GM21381 (cell line): Measurements from ENCODE around the gene NHLRC2.
"Not testable (repeated sequence)": the region's sequence is repeated elsewhere in the genome, so short reads cannot be mapped to it uniquely, and the experiment has no call there.

Experiments used
- ATAC-seq: cut with Tn5 transposase; IDR thresholded peaks from one replicate; pipeline ENCODE4 v1.9.1; 2021; ENCODE audit warnings: mild to moderate bottlenecking, moderate library complexity; ENCODE audit not compliant: unreplicated experiment

NHLRC2 gene

GRCh38 chr10:113939212-113939860 is 84.9 kb downstream of the NHLRC2 start:
- no peak for ATAC-seq

GRCh38 chr10:113941140-113941539 is 86.7 kb downstream of the NHLRC2 start:
- ATAC-seq, result no peak

DNA sequence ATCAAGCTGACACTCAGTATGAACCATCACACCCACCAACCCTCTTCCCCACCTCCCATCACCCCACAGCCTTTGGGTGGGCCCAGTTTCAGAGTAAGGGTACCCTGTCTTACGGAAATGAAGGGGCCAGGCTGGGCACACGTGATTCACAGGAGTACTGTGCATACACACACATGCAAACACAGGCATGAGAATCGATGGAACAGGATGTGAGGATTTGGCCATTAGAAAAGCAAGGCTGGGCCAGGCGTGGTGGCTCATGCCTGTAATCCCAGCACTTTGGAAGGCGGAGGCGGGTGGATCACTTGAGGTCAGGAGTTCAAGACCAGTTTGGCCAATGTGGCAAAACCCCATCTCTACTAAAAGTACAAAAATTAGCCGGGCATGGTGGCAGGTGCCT is 88.7 kb downstream of the NHLRC2 start:
- not testable (repeated sequence) for ATAC-seq

DNA sequence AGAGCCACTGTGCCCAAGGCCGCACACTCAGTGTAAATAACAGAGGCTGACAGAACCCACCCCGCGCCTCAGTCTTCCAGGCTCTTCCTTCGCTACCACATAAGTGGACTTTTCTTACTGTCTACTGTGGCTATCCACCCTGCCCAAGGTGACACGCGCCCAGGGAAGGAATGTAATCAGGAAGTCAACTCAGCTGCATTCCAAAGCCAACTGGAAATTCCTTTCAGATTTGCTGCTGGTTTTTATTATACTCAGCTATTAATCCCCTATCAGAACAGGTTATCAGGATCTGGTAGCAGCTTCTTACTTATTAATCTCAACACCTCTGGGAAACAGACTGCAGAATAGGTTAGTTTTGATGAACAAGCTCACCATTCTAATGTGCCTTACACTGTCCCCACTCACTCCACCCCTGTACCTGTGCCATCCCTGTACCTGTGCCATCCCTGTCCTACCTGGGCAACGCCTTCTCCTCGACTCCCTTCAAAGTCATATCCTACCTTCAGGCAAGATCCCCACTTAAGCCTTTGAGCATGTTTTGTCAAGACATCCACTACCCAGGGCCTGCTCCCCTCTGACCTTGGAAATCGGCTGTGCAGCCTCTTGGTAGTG is 90.7 kb downstream of the NHLRC2 start:
- no peak for ATAC-seq

- ATAC-seq, result no peak
These were observed 91.2 kb downstream of the NHLRC2 start for GRCh38 chr10:113945687-113946085.

DNA sequence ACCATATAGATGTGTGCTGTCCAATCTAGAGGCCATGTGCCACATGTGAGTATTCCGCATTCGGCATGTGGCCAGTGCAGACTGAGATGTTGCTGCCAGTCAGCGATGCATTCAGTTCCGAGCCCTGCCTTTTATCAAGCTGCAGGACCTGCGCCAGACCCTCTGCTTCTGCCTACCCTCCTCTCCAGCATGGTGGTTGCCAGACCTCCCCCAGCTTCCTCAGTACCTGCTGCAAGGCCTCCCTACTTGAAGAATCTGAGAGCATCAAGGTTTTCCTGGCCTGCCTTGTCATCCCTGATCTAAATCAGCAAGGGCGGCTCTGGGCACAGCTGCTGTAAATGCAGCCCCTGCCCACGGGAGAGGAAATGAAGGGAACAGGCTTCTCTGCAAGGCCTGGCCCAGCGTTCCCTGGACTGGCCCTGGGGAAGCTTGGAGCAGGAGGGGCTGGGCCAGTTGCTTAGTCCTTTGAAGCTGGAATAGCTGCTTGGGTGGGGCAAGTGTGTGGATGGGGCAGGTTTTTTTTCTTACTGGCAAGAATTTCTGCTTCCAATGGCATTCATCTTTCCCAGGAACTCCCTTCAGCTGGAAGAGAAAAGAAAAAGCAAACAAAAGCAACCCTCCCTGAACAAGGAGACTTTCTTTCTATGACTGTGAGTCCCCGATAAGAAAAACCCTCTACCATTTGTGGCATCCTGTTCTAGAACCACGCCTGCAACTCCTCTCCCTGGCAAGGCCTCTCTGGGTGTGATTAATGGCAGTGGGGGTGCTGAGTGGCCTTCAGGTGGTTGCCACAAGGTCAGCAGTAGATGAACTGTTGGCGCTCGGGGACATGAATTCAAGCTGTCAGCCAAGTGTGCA is 93.0 kb downstream of the NHLRC2 start:
- ATAC-seq, result no peak

GRCh38 chr10:113948048-113948447 is 93.6 kb downstream of the NHLRC2 start:
- ATAC-seq, result no peak

DNA sequence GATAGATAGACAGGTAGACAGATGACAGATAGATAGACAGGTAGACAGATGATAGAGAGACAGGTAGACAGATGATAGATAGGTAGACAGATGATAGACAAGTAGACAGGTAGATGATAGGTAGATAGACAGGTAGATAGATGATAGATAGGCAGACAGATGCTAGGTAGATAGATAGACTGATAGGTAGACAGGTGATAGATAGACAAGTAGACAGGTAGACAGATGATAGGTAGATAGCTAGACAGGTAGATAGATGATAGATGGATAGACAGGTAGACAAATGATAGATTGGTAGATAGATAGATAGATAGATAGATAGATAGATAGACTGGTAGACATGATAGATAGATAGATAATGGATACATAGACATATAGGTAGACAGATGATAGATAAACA is 95.8 kb downstream of the NHLRC2 start:
- no peak for ATAC-seq

DNA sequence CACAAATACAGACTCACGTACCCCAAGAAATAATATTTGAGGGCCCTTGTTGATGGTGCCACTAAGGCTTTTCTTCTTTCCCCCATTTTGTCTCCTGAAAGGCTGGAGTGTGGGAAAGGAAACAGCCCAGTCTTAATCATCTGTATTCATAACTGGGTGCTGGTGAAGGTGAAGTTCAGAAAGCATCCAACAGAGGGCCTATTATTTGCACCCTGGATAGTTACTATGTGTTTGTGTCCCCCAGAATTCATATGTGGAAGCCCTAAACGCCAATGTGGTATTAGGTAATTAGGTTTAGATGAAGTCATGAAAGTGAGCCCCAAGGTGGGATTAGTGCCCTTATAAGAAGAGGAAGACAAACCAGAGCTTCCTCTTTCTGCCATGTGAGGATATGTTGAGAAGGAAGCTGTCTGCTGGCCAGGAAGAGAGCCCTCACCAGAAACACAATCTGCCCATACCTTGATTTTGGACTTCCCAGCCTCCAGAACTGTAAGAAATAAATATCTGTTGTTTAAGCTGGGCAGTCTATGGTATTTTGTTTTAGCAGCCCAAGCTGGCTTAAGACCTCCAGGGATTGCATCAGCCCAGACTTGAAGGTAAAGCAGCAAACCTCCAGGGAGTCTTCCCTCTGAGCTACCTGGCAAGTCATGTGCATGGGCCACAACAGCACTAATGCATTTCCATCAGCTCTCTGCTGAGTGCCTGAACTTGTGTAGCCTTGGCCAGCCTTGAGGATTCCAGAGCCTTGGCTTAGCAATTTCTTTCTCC is 99.2 kb downstream of the NHLRC2 start:
- no peak for ATAC-seq

DNA sequence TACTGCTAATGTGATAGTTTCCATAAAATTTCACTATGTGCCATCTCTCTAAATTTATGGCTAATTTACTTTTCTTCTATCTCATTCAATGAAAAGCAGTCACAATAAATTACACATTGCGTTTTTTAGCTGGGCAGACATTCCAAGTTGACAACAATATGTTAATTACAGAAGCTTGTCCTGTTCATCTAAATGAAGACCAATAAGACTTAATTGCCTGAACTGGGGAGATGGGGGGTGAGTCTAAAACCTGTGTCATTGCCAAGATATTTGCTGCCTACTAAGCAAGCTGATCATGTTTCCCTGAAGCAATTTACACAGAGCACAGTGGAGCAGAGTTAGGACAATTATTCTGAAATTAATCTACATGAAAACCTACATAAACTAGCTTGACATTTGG is 99.9 kb downstream of the NHLRC2 start:
- no peak for ATAC-seq

- ATAC-seq, result no peak
These were observed 102.6 kb downstream of the NHLRC2 start for GRCh38 chr10:113957013-113957412.

DNA sequence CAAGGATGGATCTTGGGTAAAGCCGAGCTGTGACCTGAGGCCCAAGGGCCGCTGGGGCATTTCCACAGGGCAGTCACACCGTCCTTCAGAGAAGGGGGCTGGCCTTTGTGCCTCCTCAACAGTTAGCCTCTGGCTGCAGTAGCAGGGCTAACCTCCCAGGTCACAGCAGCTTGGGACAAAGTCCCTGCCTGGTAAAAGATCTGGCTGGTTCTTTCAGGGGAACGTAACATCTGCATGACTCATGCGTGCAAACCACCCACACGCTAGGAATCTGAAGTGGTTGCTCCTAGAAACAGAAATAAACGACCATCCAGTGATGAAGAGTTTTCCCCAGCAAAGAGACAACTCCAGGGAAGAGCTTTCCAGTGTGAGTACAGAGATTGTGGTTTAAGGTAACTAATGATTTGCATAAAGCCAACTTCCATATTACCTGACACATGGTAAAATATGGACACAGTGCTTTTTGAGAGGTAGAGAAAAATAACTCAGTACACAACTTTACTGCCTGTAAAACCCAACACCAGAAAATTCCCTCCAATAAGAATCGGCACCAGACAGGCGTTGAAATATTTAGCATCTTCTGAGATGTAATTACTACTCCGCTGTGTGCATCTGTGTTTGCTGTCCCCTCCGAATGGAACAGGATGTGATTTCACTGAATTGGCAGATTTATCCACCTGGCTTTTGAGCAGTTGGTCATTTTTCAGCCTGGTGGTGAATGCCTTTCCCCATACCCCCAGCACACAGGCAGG is 104.3 kb downstream of the NHLRC2 start:
- no peak for ATAC-seq

- no peak for ATAC-seq
These were observed 104.9 kb downstream of the NHLRC2 start for GRCh38 chr10:113959383-113959760.

- no peak for ATAC-seq
These were observed 106.2 kb downstream of the NHLRC2 start for GRCh38 chr10:113960617-113961181.

GRCh38 chr10:113961182-113962031 is 106.9 kb downstream of the NHLRC2 start:
- ATAC-seq, result peak; percentile 73

- ATAC-seq, result no peak
These were observed 110.6 kb downstream of the NHLRC2 start for GRCh38 chr10:113965077-113965476.

DNA sequence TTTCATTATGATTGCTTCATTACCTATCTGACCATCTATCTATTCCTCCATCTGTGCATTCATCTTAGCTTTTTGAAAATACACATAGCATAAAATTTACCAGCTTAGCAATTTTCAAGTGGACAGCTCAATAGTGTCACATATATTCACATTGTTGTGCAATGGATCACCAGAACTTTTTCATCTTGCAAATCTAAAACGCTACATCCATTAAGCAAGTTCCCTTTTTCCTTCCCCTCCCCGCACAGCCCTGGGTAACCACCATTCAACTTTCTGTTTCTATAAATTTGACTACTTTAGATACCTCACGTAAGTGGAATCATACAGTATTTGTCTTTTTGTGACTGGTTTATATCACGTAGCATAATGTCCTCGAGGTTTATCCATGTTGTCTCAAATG is 111.2 kb downstream of the NHLRC2 start:
- ATAC-seq, result no peak
